ENCODE results near the gene GNAT1.
"Not testable (repeated sequence)": the region's sequence is repeated elsewhere in the genome, so short reads cannot be mapped to it uniquely, and the experiment has no call there.

GNAT1 gene

GRCh38 chr3:50241163-50241562 lies 49.8 kb downstream of the GNAT1 start:
- in situ Hi-C loops (cut with HindIII; ENCODE audit: low pct_unique_long_range_greater_than_20kb, low sequenced_read_pairs), result no loop called here
- no peak for TF ChIP-seq JUND (IDR thresholded peaks at IDR 0.05; ENCODE audit: low read depth)

GRCh38 chr3:50241713-50242380 lies 50.4 kb downstream of the GNAT1 start:
- TF ChIP-seq JUND (IDR thresholded peaks at IDR 0.05; ENCODE audit: low read depth), result no peak
- in situ Hi-C loops (cut with HindIII; ENCODE audit: low pct_unique_long_range_greater_than_20kb, low sequenced_read_pairs), result no loop called here
- DNase-seq (ENCODE audit: low read depth in 1 of 2, low spot score in 1 of 2), result no peak

More at GRCh38 chr3:50241163-50241562, 49.8 kb downstream of the GNAT1 start:
- DNase-seq (ENCODE audit: low read depth in 1 of 2, low spot score in 1 of 2), result no peak

GRCh38 chr3:50242381-50242770 lies 51.0 kb downstream of the GNAT1 start:
- no peak for TF ChIP-seq JUND (IDR thresholded peaks at IDR 0.05; ENCODE audit: low read depth)
- in situ Hi-C loops (cut with HindIII; ENCODE audit: low pct_unique_long_range_greater_than_20kb, low sequenced_read_pairs), result no loop called here
- no peak for DNase-seq (ENCODE audit: low read depth in 1 of 2, low spot score in 1 of 2)

GRCh38 chr3:50242851-50243542 lies 51.6 kb downstream of the GNAT1 start:
- no peak for TF ChIP-seq JUND (IDR thresholded peaks at IDR 0.05; ENCODE audit: low read depth)
- DNase-seq (ENCODE audit: low read depth in 1 of 2, low spot score in 1 of 2), result no peak
- in situ Hi-C loops (cut with HindIII; ENCODE audit: low pct_unique_long_range_greater_than_20kb, low sequenced_read_pairs), result no loop called here

DNA sequence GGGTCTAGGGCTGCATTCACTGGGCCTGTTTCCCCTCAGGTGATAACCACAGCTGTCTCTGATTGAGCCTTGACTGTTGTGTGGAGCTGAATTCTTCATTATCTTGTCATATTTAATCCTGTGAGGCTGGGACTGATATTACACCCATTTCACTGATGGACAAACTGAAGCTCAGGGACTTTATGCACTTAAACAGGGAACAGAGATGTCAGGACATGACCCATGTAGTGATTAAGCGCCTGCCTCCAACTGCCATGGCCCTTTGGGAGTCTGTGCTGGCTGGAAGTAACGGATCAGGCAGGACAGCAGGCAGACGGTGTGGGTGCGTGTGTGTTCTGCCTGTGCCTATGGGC lies 52.1 kb downstream of the GNAT1 start:
- in situ Hi-C loops (cut with HindIII; ENCODE audit: low pct_unique_long_range_greater_than_20kb, low sequenced_read_pairs), result no loop called here
- TF ChIP-seq JUND (IDR thresholded peaks at IDR 0.05; ENCODE audit: low read depth), result no peak
- no peak for DNase-seq (ENCODE audit: low read depth in 1 of 2, low spot score in 1 of 2)

GRCh38 chr3:50244813-50245212 lies 53.4 kb downstream of the GNAT1 start:
- in situ Hi-C loops (cut with HindIII; ENCODE audit: low pct_unique_long_range_greater_than_20kb, low sequenced_read_pairs); DNase-seq (ENCODE audit: low read depth in 1 of 2, low spot score in 1 of 2): not testable (repeated sequence)

DNA sequence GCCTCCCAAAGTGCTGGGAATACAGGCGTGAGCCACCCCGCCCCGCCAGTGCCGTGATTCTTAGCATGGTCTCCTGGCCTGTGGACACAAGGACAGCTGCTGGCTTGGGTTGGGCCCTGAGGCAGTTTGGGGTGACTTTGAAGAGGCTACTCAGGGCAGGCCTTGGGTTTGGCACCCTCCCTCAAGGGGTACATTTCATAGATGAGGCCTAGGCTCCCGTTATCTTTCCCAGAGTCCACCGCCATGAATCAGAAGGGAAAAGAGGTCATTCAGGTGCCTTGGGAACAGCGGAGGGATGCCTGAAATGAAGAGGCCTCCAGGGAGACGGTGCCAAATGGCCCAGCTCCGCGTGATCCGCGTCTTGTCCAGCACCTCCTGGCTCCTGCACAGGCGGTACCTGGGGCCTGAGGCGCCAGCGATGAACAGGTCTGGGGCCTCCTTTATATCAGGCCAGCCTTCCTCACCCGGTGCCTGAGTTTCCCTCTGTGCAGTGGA lies 53.9 kb downstream of the GNAT1 start:
- no peak for DNase-seq (ENCODE audit: low read depth in 1 of 2, low spot score in 1 of 2)
- in situ Hi-C loops (cut with HindIII; ENCODE audit: low pct_unique_long_range_greater_than_20kb, low sequenced_read_pairs), result no loop called here
- no peak for TF ChIP-seq JUND (IDR thresholded peaks at IDR 0.05; ENCODE audit: low read depth)

DNA sequence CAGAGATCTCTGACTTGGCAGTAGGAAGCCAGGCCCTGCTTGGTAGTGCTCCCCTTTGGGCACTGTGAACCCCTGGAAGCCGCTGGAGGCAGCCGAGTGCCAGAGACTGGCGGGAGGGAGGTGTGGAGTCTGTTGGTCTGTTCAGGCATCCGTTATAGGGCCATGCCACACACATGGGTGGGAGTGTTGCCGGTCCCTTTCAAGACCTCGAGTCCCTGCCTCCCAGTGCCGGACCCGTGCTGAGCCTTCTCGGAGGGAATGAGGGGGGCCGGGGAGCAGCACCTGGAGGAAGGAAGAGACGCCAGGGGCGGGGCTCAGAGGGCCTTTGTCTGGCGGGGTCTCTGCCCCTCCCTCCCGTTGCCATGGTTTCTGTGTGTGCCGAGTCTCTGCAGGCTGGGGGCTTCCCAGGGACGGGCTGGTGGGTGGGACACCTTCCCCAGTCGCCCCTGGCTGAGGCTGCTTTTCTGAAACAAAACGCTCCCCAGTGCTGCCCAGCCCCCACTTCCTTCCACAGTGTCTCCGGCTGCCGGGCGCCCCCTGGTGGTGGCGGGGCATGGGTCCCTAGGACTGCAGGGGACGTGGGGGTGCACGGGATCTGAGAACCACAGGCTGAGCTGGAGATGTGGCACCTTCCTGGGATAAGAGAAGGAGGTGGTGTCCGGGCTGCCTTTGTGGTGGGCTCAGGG lies 54.6 kb downstream of the GNAT1 start:
- no peak for TF ChIP-seq JUND (IDR thresholded peaks at IDR 0.05; ENCODE audit: low read depth)
- in situ Hi-C loops (cut with HindIII; ENCODE audit: low pct_unique_long_range_greater_than_20kb, low sequenced_read_pairs), result no loop called here
- DNase-seq (ENCODE audit: low read depth in 1 of 2, low spot score in 1 of 2), result peak in 1 of 2 experiments; percentile 77

DNA sequence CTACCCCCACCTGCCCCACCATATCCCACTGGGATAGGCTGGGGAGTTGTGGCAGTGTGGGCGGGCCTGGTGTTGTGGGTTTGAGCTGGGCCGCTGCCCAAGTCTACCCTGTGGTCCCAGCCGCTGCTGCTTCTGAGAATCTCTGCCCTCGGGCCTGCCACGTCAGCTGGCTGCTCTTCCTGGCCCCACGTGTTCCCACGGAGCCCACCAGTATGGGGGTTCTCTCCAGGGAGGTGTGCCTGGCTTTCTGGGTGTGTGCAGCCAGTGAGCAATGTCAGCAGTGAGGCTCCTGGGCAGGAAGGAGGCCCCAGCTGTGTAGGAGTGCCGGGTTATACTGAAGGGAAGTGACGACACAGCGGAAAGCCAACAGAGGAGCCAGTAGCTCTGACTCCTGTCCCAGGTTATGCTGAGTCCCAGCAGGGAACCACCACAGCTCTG lies 55.1 kb downstream of the GNAT1 start:
- in situ Hi-C loops (cut with HindIII; ENCODE audit: low pct_unique_long_range_greater_than_20kb, low sequenced_read_pairs), result no loop called here
- no peak for DNase-seq (ENCODE audit: low read depth in 1 of 2, low spot score in 1 of 2)
- TF ChIP-seq JUND (IDR thresholded peaks at IDR 0.05; ENCODE audit: low read depth), result no peak
